Measurements from ENCODE around the gene FOXJ3. TPM values are rescaled to one million over a fixed set of nuclear protein-coding genes. Genes with fewer than 3 reads are reported as not detected.

Gene FOXJ3
- total and polyA plus RNA-seq, 2 donors (not counting 1 experiment from before 2014, with no cell fraction given) = 15.4 to 76.4 TPM

GRCh38 chr1:42368096-42368795 lies 33.2 kb upstream of the FOXJ3 start:
- ChIA-PET POLR2A (no interaction called here), CTCF (no interaction called here)
- no peak for TF ChIP-seq CTCF (IDR thresholded peaks at IDR 0.05)
- Histone ChIP-seq H2AFZ (ENCODE audit: insufficient read depth, low read depth, low read length, poor library complexity, severe bottlenecking) (no peak overlapping the region), H3K27me3 (replicated peaks in 1 of 4; ENCODE audit: control extremely low read depth in 1 of 4, control insufficient read depth in 3 of 4, insufficient read depth in 4 of 4, low read length in 3 of 4) (peaks cover 0 to 7% (median 3%) of the 10 kb centered on the region in 4 experiments), H3K9ac (ENCODE audit: low read length) (no peak overlapping the region), H3K36me3 (replicated peaks in 1 of 2; ENCODE audit: control extremely low read depth in 1 of 2, control insufficient read depth in 1 of 2, extremely low read depth in 1 of 2, insufficient read depth in 2 of 2, low read length in 1 of 2) (no peaks in the 10 kb centered on the region), H4K20me1 (ENCODE audit: control insufficient read depth, insufficient read depth, low read length, poor library complexity, severe bottlenecking) (no peaks in the 10 kb centered on the region), H3K4me2 (replicated peaks; ENCODE audit: low read depth, low read length, poor library complexity, severe bottlenecking) (no peak overlapping the region), H3K27ac (ENCODE audit: low read length in 2 of 2) (no peak overlapping the region), H3K4me1 (ENCODE audit: control insufficient read depth in 2 of 2, insufficient read depth in 2 of 2, low read length in 2 of 2) (no peaks in the 10 kb centered on the region), H3K4me3 (ENCODE audit: control extremely low read depth in 1 of 5, extremely low read depth in 1 of 5, insufficient read depth in 1 of 5, low read depth in 2 of 5, low read length in 4 of 5) (no peak overlapping the region), H3K79me2 (ENCODE audit: control insufficient read depth, insufficient read depth, low read length) (no peaks in the 10 kb centered on the region), H3K9me3 (ENCODE audit: control extremely low read depth in 1 of 3, control insufficient read depth in 2 of 3, insufficient read depth in 1 of 3, low read length in 2 of 3) (no peaks in the 10 kb centered on the region)
- no peak overlapping the region for H3K4me3 Mint-ChIP-seq
- ATAC-seq (ENCODE audit: low read depth) = no peak
- H3K4me1 Mint-ChIP-seq = no peaks in the 10 kb centered on the region
- 100% methylated on average over 2 of the region's 7 CpGs for WGBS (ENCODE audit: insufficient coverage)
- no peak for DNase-seq
- intact Hi-C loops (cut with micrococcal nuclease) = no loop called here
- H3K27me3 Mint-ChIP-seq = peaks cover 35% of the 10 kb centered on the region
- H3K27ac Mint-ChIP-seq = no peak overlapping the region
- H3K9me3 Mint-ChIP-seq (ENCODE audit: insufficient read depth) = no peaks in the 10 kb centered on the region

- Histone ChIP-seq H3K27me3 (replicated peaks in 1 of 4; ENCODE audit: control extremely low read depth in 1 of 4, control insufficient read depth in 3 of 4, insufficient read depth in 4 of 4, low read length in 3 of 4) (peaks cover 0 to 4% (median 1%) of the 10 kb centered on the region in 4 experiments), H3K4me3 (ENCODE audit: control extremely low read depth in 1 of 5, extremely low read depth in 1 of 5, insufficient read depth in 1 of 5, low read depth in 2 of 5, low read length in 4 of 5) (no peak overlapping the region)
Measured at GRCh38 chr1:42365118-42365517, 30.1 kb upstream of the FOXJ3 start.

More at GRCh38 chr1:42365118-42365517, 30.1 kb upstream of the FOXJ3 start:
- H4K20me1 ChIP-seq (ENCODE audit: control insufficient read depth, insufficient read depth, low read length, poor library complexity, severe bottlenecking) = no peaks in the 10 kb centered on the region
- no peaks in the 10 kb centered on the region for H3K36me3 ChIP-seq (replicated peaks in 1 of 2; ENCODE audit: control extremely low read depth in 1 of 2, control insufficient read depth in 1 of 2, extremely low read depth in 1 of 2, insufficient read depth in 2 of 2, low read length in 1 of 2)
- H3K79me2 ChIP-seq (ENCODE audit: control insufficient read depth, insufficient read depth, low read length) = no peaks in the 10 kb centered on the region
- intact Hi-C loops (cut with micrococcal nuclease) = no loop called here
- ChIA-PET CTCF (no interaction called here), POLR2A (no interaction called here)
- DNase-seq = no peak
- no peak overlapping the region for H3K4me3 Mint-ChIP-seq
- TF ChIP-seq CTCF (IDR thresholded peaks at IDR 0.05) (no peak), EZH2 (IDR thresholded peaks at IDR 0.05; ENCODE audit: borderline replicate concordance, insufficient read depth, low read depth, low read length, poor library complexity, severe bottlenecking) (no peak)
- no peaks in the 10 kb centered on the region for H3K9me3 Mint-ChIP-seq (ENCODE audit: insufficient read depth)
- WGBS (ENCODE audit: insufficient coverage) = 91% methylated on average over 1 of the region's 2 CpGs
- H3K27me3 Mint-ChIP-seq = peaks cover 34% of the 10 kb centered on the region
- H3K27ac Mint-ChIP-seq = no peak overlapping the region
- H3K9ac ChIP-seq (ENCODE audit: low read length) = no peak overlapping the region
- H3K4me1 Mint-ChIP-seq = no peaks in the 10 kb centered on the region
- H3K9me3 ChIP-seq (ENCODE audit: control extremely low read depth in 1 of 3, control insufficient read depth in 2 of 3, insufficient read depth in 1 of 3, low read length in 2 of 3) = no peaks in the 10 kb centered on the region
- no peak for ATAC-seq (ENCODE audit: low read depth)
- no peak overlapping the region for H2AFZ ChIP-seq (ENCODE audit: insufficient read depth, low read depth, low read length, poor library complexity, severe bottlenecking)
- no peak overlapping the region for H3K27ac ChIP-seq (ENCODE audit: low read length in 2 of 2)
- no peak overlapping the region for H3K4me2 ChIP-seq (replicated peaks; ENCODE audit: low read depth, low read length, poor library complexity, severe bottlenecking)
- H3K4me1 ChIP-seq (ENCODE audit: control insufficient read depth in 2 of 2, insufficient read depth in 2 of 2, low read length in 2 of 2) = no peaks in the 10 kb centered on the region
